MCF 10A (cell line): Measurements from ENCODE around the gene ATG12. TPM values are rescaled to one million over a fixed set of nuclear protein-coding genes. Genes with fewer than 3 reads are reported as not detected.

ENCODE experiments used
- BruUV-seq: library from RNA; stranded (reverse); fragments of 400-500 nt; replicated peaks from 2 replicates; lab custom pipeline; 2021; lab: Mats Ljungman, UMichigan
- CTCF ChIA-PET: fragments of 300-600 bp; sonication (Branson Sonifier 250); formaldehyde crosslinking; extraction: SDS; loops from one replicate; lab custom pipeline; 2021; ENCODE audit warnings: antibody characterized with exemption, inconsistent platforms; lab: Yijun Ruan, JAX
- POLR2A ChIA-PET: fragments of 300-600, 350-650 bp; sonication (Branson Sonifier 250); formaldehyde crosslinking; extraction: SDS; loops from one replicate; lab custom pipeline; 2020; ENCODE audit warnings: antibody characterized with exemption, inconsistent platforms; lab: Yijun Ruan, JAX
- DNase-seq: peaks from one replicate; pipeline ENCODE4 v3.0.0-alpha.2; 2018; ENCODE audit not compliant: unreplicated experiment
- H3K27ac Mint-ChIP-seq: one replicate; pipeline ENCODE4 v1.8.0; 2022; ENCODE audit warnings: mild to moderate bottlenecking, low read depth, mixed read lengths; ENCODE audit not compliant: unreplicated experiment
- H3K27me3 Mint-ChIP-seq: one replicate; pipeline ENCODE4 v1.8.0; 2022; ENCODE audit warnings: mixed read lengths; ENCODE audit not compliant: insufficient read depth, unreplicated experiment
- H3K36me3 Mint-ChIP-seq: one replicate; pipeline ENCODE4 v1.8.0; 2022; ENCODE audit warnings: mild to moderate bottlenecking, moderate library complexity, mixed read lengths; ENCODE audit not compliant: insufficient read depth, unreplicated experiment
- H3K4me1 Mint-ChIP-seq: one replicate; pipeline ENCODE4 v1.8.0; 2022; ENCODE audit warnings: mixed read lengths; ENCODE audit not compliant: insufficient read depth, unreplicated experiment
- H3K4me3 Mint-ChIP-seq: one replicate; pipeline ENCODE4 v1.8.0; 2022; ENCODE audit warnings: mild to moderate bottlenecking, moderate library complexity, mixed read lengths; ENCODE audit not compliant: unreplicated experiment
- H3K9me3 Mint-ChIP-seq: one replicate; pipeline ENCODE4 v1.8.0; 2022; ENCODE audit warnings: mixed read lengths; ENCODE audit not compliant: unreplicated experiment
- intact Hi-C: fragments of 100-400 bp; cut with micrococcal nuclease; formaldehyde crosslinking; loops from 2 replicates; pipeline ENCODE4 v1.14.1; 2022
- total RNA-seq: library from RNA; stranded (reverse); gene quantifications from 2 replicates; pipeline ENCODE4 v1.2.3, GENCODE V29; 2022
- TF ChIP-seq, protein P1 (sequence below): fragments of 200-600 bp; IDR thresholded peaks from one replicate; pipeline ENCODE4 v1.8.0; 2022; ENCODE audit warnings: antibody characterized with exemption, mild to moderate bottlenecking; ENCODE audit not compliant: unreplicated experiment

Gene ATG12
- total RNA-seq, 1 experiment from 2014 or later = 42.6 TPM

DNA sequence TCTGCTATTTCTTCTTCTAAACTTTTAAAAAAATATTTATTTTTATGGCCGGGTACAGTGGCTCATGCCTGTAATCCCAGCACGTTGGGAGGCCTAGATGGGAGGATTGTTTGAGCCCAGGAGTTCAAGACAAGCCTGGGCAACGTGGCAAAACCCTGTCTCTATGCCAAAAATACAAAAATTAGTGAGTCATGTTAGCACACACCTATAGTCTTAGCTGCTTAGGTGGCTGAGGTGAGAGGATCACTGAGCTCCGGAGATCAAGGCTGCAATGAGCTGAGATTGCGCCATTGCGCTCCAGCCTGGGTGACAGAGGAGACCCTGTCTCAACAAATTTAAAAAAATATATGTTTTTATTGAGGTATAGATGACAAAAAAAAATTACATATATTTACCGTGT, 5.9 kb upstream of the ATG12 start:
- BruUV-seq = no TSS peak
- Mint-ChIP-seq H3K36me3 (no peaks in the 10 kb centered on the region), H3K4me1 (peaks cover 39% of the 10 kb centered on the region), H3K9me3 (no peaks in the 10 kb centered on the region), H3K4me3 (no peak overlapping the region), H3K27ac (peak overlapping the region; percentile 79), H3K27me3 (no peaks in the 10 kb centered on the region)
- peak; percentile 86 for DNase-seq
- POLR2A ChIA-PET = interaction anchor here (0.9 to 4.0 kb wide), 5 partner anchors 9 to 238 kb away, joined by 3 to 23 read pairs (median 4); partner anchors contain the start of gene COMMD10
- intact Hi-C loops = no loop called here
- CTCF ChIA-PET = interaction anchor here (0.6 to 2.8 kb wide), 8 partner anchors 12 to 1807 kb away, joined by 3 to 9 read pairs (median 3); partner anchors contain the start of gene ARL14EPL
- TF ChIP-seq, protein P1, sequence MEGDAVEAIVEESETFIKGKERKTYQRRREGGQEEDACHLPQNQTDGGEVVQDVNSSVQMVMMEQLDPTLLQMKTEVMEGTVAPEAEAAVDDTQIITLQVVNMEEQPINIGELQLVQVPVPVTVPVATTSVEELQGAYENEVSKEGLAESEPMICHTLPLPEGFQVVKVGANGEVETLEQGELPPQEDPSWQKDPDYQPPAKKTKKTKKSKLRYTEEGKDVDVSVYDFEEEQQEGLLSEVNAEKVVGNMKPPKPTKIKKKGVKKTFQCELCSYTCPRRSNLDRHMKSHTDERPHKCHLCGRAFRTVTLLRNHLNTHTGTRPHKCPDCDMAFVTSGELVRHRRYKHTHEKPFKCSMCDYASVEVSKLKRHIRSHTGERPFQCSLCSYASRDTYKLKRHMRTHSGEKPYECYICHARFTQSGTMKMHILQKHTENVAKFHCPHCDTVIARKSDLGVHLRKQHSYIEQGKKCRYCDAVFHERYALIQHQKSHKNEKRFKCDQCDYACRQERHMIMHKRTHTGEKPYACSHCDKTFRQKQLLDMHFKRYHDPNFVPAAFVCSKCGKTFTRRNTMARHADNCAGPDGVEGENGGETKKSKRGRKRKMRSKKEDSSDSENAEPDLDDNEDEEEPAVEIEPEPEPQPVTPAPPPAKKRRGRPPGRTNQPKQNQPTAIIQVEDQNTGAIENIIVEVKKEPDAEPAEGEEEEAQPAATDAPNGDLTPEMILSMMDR = no peak

DNA sequence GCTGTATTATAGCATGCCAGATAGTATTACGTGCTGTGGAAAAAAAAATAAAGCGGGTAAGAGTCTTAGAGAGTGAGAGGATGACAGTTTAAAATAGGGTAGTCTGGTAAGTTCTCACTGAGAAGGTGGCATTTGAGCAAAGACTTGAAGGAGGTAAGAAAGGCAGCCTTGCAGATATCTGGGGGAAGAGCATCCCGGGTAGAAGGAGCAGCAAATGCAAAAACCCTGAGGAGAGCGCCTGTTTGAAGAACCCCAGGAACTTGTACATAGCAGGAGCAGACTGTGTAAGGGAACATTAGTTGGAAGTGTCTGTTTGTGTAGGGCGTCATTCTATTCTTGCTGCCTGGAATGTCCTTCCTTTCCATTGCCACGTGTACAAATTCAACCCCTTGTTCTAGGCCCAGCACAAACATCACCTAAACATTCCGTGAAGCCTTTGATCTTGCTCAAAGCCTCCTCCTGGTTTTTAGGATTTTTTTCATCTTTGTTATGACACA, 3.0 kb upstream of the ATG12 start:
- H3K4me3 Mint-ChIP-seq = no peak overlapping the region
- no peaks in the 10 kb centered on the region for H3K9me3 Mint-ChIP-seq
- peaks cover 7% of the 10 kb centered on the region for H3K36me3 Mint-ChIP-seq
- POLR2A ChIA-PET = interaction anchor here (0.6 to 2.0 kb wide), 3 partner anchors 28 to 219 kb away, joined by 3 to 14 read pairs (median 4); partner anchors contain the start of gene TMED7
- no peak overlapping the region for H3K27ac Mint-ChIP-seq
- no peak for DNase-seq
- intact Hi-C loops = no loop called here
- no TSS peak for BruUV-seq
- TF ChIP-seq, protein P1 = no peak
- peaks cover 39% of the 10 kb centered on the region for H3K4me1 Mint-ChIP-seq
- CTCF ChIA-PET = interaction anchor here (1.3 to 1.4 kb wide), 2 partner anchors 12 to 424 kb away, joined by 3 to 4 read pairs; no protein-coding TSS in a partner anchor
- no peaks in the 10 kb centered on the region for H3K27me3 Mint-ChIP-seq

DNA sequence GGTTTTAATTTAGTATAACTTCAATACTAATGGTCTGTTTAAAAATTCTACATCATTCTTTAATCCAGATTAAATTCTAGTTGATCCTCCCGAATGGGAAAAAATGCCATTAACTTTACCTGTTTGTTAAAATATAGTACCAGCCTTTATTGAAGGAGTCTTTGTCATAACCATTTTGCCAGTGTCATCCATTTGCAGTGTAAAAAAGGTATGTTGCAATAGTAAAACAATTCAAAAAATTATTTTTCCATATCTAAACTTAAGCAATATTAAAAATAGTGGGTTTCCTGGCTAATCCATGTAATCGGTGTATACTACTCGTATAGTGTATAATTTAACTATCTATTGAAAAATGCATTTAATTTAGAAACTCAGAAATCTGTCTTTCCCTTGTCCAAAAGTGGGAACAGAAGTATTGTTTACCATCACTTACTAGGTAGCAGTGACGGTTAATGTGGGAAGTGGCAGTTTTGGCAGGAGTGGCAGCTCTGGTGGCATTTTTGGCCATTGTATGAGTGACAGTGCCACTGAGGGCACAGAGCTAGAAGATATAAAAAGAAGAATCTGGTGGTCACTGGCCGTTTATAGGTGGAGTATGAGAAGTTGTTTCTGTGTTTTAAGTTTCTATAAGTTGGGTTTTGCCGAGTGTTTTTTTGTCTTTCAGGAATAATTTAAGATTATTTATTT, 2.2 kb upstream of the ATG12 start:
- BruUV-seq = no TSS peak
- POLR2A ChIA-PET = interaction anchor here (0.6 to 2.1 kb wide), 16 partner anchors 12 to 582 kb away, joined by 3 to 14 read pairs (median 4); partner anchors contain the start of genes FEM1C and TMED7
- H3K27me3 Mint-ChIP-seq = no peaks in the 10 kb centered on the region
- no peaks in the 10 kb centered on the region for H3K9me3 Mint-ChIP-seq
- TF ChIP-seq, protein P1 = no peak
- peak overlapping the region; percentile 77 for H3K4me3 Mint-ChIP-seq
- peaks cover 35% of the 10 kb centered on the region for H3K4me1 Mint-ChIP-seq
- CTCF ChIA-PET = interaction anchor here (0.7 to 1.3 kb wide), 5 partner anchors 11 to 424 kb away, joined by 3 to 5 read pairs (median 4); partner anchors contain the start of gene COMMD10
- intact Hi-C loops = no loop called here
- peak overlapping the region; percentile 97 for H3K27ac Mint-ChIP-seq
- no peak for DNase-seq
- peaks cover 13% of the 10 kb centered on the region for H3K36me3 Mint-ChIP-seq

DNA sequence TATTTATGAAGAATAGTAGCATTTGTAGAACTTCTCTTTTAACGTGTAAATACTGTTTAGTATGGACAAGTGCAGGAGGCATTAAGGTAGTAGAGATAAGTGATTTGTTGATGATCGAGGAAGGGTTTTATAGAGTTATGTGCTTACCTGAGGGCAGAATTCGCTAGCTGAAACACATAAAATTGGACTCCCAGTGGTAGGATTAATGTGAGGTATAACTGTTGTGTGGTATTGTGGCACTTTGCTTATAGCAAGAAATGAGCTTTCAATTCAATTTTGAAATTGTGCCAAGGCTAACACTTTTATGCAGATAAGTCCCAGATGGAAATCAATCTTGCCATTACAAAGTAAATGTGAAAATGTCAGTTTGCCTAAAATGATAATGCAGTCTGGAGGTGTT, 1.6 kb upstream of the ATG12 start:
- no peaks in the 10 kb centered on the region for H3K9me3 Mint-ChIP-seq

More for the DNA sequence above, 1.6 kb upstream of the ATG12 start:
- peak; percentile 33 for DNase-seq
- Mint-ChIP-seq H3K4me1 (peaks cover 30% of the 10 kb centered on the region), H3K27me3 (no peaks in the 10 kb centered on the region), H3K36me3 (peaks cover 18% of the 10 kb centered on the region), H3K4me3 (peak overlapping the region; percentile 77), H3K27ac (peak overlapping the region; percentile 97)
- ChIA-PET CTCF (interaction anchor here (0.7 to 1.3 kb wide), 5 partner anchors 11 to 423 kb away, joined by 3 to 5 read pairs (median 4); partner anchors contain the start of gene COMMD10), POLR2A (interaction anchor here (0.7 to 4.2 kb wide), 23 partner anchors 10 to 921 kb away, joined by 3 to 26 read pairs (median 4); partner anchors contain the start of genes FEM1C, PGGT1B and TMED7)
- intact Hi-C loops = loop anchor here (1.0 kb wide), 1 partner anchor 221 kb away; no protein-coding TSS in a partner anchor
- TF ChIP-seq, protein P1 = no peak
- BruUV-seq = TSS peak; percentile 48
